ENCODE results near the gene CENPO. TPM values are rescaled to one million over a fixed set of nuclear protein-coding genes. Genes with fewer than 3 reads are reported as not detected.
A peak's percentile ranks its signal among the peaks of the same experiment; 100 is the strongest.

The CENPO gene
- total RNA-seq, 1 donor from 2014 or later, result 28.8 TPM

- H3K4me1 Mint-ChIP-seq (ENCODE audit: low read depth), result peaks cover 2% of the 10 kb centered on the region
- peak overlapping the region; percentile 59 for H3K27ac Mint-ChIP-seq
- H3K27me3 Mint-ChIP-seq, result no peaks in the 10 kb centered on the region
- H3K9me3 Mint-ChIP-seq (ENCODE audit: low read depth), result no peaks in the 10 kb centered on the region
- H3K4me3 Mint-ChIP-seq (ENCODE audit: low read depth), result no peak overlapping the region
- H3K36me3 Mint-ChIP-seq (ENCODE audit: insufficient read depth), result peaks cover 5% of the 10 kb centered on the region
- DNase-seq (ENCODE audit: low spot score, unreplicated experiment), result peak; percentile 65
- TF ChIP-seq, protein P1, sequence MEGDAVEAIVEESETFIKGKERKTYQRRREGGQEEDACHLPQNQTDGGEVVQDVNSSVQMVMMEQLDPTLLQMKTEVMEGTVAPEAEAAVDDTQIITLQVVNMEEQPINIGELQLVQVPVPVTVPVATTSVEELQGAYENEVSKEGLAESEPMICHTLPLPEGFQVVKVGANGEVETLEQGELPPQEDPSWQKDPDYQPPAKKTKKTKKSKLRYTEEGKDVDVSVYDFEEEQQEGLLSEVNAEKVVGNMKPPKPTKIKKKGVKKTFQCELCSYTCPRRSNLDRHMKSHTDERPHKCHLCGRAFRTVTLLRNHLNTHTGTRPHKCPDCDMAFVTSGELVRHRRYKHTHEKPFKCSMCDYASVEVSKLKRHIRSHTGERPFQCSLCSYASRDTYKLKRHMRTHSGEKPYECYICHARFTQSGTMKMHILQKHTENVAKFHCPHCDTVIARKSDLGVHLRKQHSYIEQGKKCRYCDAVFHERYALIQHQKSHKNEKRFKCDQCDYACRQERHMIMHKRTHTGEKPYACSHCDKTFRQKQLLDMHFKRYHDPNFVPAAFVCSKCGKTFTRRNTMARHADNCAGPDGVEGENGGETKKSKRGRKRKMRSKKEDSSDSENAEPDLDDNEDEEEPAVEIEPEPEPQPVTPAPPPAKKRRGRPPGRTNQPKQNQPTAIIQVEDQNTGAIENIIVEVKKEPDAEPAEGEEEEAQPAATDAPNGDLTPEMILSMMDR (IDR thresholded peaks at IDR 0.05; ENCODE audit: unreplicated experiment), result peak; percentile 94
Measured at GRCh38 chr2:24827321-24828237, 34.4 kb downstream of the CENPO start.

- no peak for DNase-seq (ENCODE audit: low spot score, unreplicated experiment)
- H3K27ac Mint-ChIP-seq, result no peak overlapping the region
- H3K9me3 Mint-ChIP-seq (ENCODE audit: low read depth), result no peaks in the 10 kb centered on the region
- TF ChIP-seq, protein P1 (IDR thresholded peaks at IDR 0.05; ENCODE audit: unreplicated experiment), result no peak
- H3K4me3 Mint-ChIP-seq (ENCODE audit: low read depth), result no peak overlapping the region
- no peaks in the 10 kb centered on the region for H3K27me3 Mint-ChIP-seq
- peaks cover 5% of the 10 kb centered on the region for H3K36me3 Mint-ChIP-seq (ENCODE audit: insufficient read depth)
- H3K4me1 Mint-ChIP-seq (ENCODE audit: low read depth), result peaks cover 3% of the 10 kb centered on the region
Measured at GRCh38 chr2:24828238-24828996, 35.2 kb downstream of the CENPO start.

DNA sequence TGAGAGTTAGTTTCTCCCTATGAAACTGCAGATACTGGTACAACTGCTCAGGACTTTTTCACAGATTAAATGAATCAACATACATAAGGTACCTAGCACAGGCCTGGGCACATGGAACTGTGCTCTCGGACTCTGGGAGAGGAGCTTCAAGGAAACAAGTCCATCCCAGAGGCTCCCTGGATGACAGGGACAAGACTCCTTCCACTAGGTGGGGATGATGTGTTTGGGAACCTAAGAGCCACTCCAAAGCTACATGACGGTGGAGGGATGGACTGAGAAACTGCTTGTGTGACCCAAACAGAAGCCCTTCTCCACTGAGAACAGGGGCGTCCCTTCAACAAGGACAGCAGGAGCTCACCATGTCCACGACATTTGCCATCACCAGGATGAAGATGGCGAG lies 37.1 kb downstream of the CENPO start:
- peak overlapping the region; percentile 45 for H3K27ac Mint-ChIP-seq
- TF ChIP-seq, protein P1 (IDR thresholded peaks at IDR 0.05; ENCODE audit: unreplicated experiment), result no peak
- no peak for DNase-seq (ENCODE audit: low spot score, unreplicated experiment)
- peaks cover 4% of the 10 kb centered on the region for H3K4me1 Mint-ChIP-seq (ENCODE audit: low read depth)
- peaks cover 5% of the 10 kb centered on the region for H3K36me3 Mint-ChIP-seq (ENCODE audit: insufficient read depth)
- no peaks in the 10 kb centered on the region for H3K27me3 Mint-ChIP-seq
- no peak overlapping the region for H3K4me3 Mint-ChIP-seq (ENCODE audit: low read depth)
- H3K9me3 Mint-ChIP-seq (ENCODE audit: low read depth), result no peaks in the 10 kb centered on the region

DNA sequence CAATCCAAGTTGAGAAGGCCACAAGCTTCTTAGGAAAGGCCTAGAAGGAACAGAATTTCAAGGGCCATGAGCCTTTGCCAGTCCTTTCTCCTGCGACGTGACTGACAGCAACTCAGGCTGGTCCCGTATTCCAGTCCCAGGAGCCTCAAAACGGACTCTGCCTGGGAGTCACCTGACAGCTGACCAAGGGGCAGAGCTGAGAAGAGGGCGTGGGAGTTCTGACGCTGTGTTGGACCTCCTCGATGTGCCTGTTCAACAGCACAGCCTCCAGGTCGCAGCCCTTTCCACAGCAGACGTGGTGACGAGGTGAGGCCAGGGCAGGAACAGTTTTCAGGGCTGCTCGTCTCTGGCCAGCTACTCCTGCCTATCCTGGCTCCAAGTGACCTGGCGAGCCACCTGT lies 37.6 kb downstream of the CENPO start:
- H3K4me1 Mint-ChIP-seq (ENCODE audit: low read depth), result peaks cover 4% of the 10 kb centered on the region
- no peaks in the 10 kb centered on the region for H3K9me3 Mint-ChIP-seq (ENCODE audit: low read depth)
- peaks cover 2% of the 10 kb centered on the region for H3K36me3 Mint-ChIP-seq (ENCODE audit: insufficient read depth)
- H3K27me3 Mint-ChIP-seq, result no peaks in the 10 kb centered on the region
- H3K27ac Mint-ChIP-seq, result no peak overlapping the region
- no peak for DNase-seq (ENCODE audit: low spot score, unreplicated experiment)
- TF ChIP-seq, protein P1 (IDR thresholded peaks at IDR 0.05; ENCODE audit: unreplicated experiment), result no peak
- H3K4me3 Mint-ChIP-seq (ENCODE audit: low read depth), result no peak overlapping the region

Measured in progenitor cell of endocrine pancreas (in vitro differentiated cells).